ENCODE data around the gene VGLL3.

- TF ChIP-seq CTCF (IDR thresholded peaks at IDR 0.05), result no peak
- no peak for TF ChIP-seq POLR2A (IDR thresholded peaks at IDR 0.05)
These were observed 95.7 kb downstream of the VGLL3 start for GRCh38 chr3:86895202-86895601.
